Cardiac muscle cell (in vitro differentiated cells and primary cell): ENCODE results near the gene OLFML2A. TPM values are rescaled to one million over a fixed set of nuclear protein-coding genes. Genes with fewer than 3 reads are reported as not detected.

Experiments used
- DNase-seq, 2 donors: peaks; one replicate each; pipeline versions ENCODE4 v3.0.0 to v3.0.0-alpha.2; 2010 to 2017; ENCODE audit warnings: low read depth in 1 of 2, low spot score in 1 of 2
- H3K27ac ChIP-seq: fragments of 200-600 bp; sonication (generic); 2 replicates; pipeline ENCODE4 v1.5.1; 2016
- H3K27me3 ChIP-seq: fragments of 200-600 bp; sonication (generic); 2 replicates; pipeline ENCODE4 v1.6.0; 2016; ENCODE audit warnings: control low read depth
- H3K36me3 ChIP-seq: fragments of 200-600 bp; sonication (generic); 2 replicates; pipeline ENCODE4 v1.5.1; 2016; ENCODE audit warnings: control low read depth
- H3K4me1 ChIP-seq: fragments of 200-600 bp; sonication (generic); 2 replicates; pipeline ENCODE4 v1.8.1; 2017; ENCODE audit warnings: low read depth, mild to moderate bottlenecking, mixed run types
- H3K4me3 ChIP-seq: fragments of 200-600 bp; sonication (generic); 2 replicates; pipeline ENCODE4 v1.5.1; 2016; ENCODE audit warnings: mild to moderate bottlenecking
- H3K9me3 ChIP-seq: fragments of 200-600 bp; sonication (generic); 2 replicates; pipeline ENCODE4 v1.5.1; 2017; ENCODE audit warnings: low read depth, mild to moderate bottlenecking, control low read depth
- polyA plus RNA-seq: library from polyadenylated mRNA; unstranded; fragments of >200 nt; fragmentation: Nextera tagmentation; extraction: Ambion mirVana; gene quantifications from 2 replicates; pipeline ENCODE4 v1.2.1, GENCODE V29; 2016
- total RNA-seq: library from RNA; depleted of rRNA; stranded (reverse); fragments of >200 nt; gene quantifications from 2 replicates; pipeline ENCODE4 v1.2.3, GENCODE V29; 2016
- TF ChIP-seq, protein P1 (sequence below): IDR thresholded peaks from 2 replicates; pipeline ENCODE4 v1.5.1; 2012; ENCODE audit warnings: low read depth, mild to moderate bottlenecking, low read length

The OLFML2A gene
- total and polyA plus RNA-seq, 2 experiments from 2014 or later = 3.4 to 10.7 TPM

DNA sequence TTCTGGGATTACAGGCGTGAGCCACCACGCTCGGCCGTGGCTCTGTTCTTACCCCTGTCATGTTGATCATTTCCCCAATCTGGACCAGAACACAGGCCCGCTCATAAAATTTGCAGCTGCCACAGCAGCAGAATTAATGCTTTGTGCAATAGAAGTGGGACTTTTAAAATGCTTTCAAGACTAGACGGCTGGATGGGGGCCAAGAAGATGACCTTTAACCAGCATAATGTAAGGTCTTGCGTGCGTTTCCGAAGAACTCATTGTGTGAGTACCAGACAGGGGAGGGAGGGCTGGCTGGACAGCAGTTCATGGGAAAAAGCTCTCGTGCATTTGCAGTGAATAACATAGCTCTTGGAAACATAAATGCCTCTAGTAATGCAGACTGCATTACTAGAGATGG lies 72.9 kb downstream of the OLFML2A start:
- Histone ChIP-seq H3K9me3 (no peaks in the 10 kb centered on the region), H3K27me3 (no peaks in the 10 kb centered on the region), H3K36me3 (no peaks in the 10 kb centered on the region), H3K4me1 (peaks cover 5% of the 10 kb centered on the region), H3K4me3 (no peak overlapping the region), H3K27ac (no peak overlapping the region)
- peak in 1 of 2 donors; percentile 79 for DNase-seq
- TF ChIP-seq, protein P1, sequence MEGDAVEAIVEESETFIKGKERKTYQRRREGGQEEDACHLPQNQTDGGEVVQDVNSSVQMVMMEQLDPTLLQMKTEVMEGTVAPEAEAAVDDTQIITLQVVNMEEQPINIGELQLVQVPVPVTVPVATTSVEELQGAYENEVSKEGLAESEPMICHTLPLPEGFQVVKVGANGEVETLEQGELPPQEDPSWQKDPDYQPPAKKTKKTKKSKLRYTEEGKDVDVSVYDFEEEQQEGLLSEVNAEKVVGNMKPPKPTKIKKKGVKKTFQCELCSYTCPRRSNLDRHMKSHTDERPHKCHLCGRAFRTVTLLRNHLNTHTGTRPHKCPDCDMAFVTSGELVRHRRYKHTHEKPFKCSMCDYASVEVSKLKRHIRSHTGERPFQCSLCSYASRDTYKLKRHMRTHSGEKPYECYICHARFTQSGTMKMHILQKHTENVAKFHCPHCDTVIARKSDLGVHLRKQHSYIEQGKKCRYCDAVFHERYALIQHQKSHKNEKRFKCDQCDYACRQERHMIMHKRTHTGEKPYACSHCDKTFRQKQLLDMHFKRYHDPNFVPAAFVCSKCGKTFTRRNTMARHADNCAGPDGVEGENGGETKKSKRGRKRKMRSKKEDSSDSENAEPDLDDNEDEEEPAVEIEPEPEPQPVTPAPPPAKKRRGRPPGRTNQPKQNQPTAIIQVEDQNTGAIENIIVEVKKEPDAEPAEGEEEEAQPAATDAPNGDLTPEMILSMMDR = no peak

DNA sequence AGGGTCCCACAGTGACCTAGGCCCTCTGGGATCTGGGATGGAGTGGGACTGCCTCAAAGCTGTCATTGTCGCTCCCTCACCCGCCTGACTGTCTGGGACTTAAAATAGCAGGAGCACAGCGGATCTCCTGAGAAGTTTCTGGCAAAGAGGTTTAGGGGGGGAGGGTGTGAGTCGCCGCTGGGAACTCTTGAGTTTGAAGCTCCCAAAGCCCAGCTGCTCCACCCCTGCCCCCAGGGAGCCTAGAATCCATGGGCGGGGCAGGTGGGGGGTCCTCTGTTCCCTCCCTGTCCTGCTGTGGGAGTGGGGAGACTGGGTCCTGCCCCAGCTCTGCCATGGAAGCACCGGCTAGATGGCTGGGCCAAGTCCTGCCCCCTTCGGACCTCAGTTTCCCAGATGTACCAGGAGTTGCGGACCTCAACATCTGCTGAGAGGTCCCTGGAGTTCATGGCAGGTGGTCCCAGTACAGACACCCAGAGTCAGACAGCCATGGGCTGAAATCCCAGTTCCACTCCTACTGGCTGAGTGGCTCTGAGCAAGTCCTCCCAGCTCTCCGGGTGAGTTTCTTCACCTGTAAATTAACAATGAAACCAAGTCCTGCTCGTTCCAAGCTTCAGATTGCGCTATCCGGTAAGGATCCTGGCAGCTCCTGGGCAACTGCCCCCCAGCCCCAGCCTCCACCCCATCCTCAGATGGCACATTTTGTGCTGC lies 75.3 kb downstream of the OLFML2A start:
- Histone ChIP-seq H3K4me1 (peaks cover 5% of the 10 kb centered on the region), H3K27ac (no peak overlapping the region), H3K4me3 (no peak overlapping the region), H3K36me3 (no peaks in the 10 kb centered on the region), H3K27me3 (no peaks in the 10 kb centered on the region), H3K9me3 (no peaks in the 10 kb centered on the region)
- DNase-seq = no peak
- TF ChIP-seq, protein P1 = no peak

DNA sequence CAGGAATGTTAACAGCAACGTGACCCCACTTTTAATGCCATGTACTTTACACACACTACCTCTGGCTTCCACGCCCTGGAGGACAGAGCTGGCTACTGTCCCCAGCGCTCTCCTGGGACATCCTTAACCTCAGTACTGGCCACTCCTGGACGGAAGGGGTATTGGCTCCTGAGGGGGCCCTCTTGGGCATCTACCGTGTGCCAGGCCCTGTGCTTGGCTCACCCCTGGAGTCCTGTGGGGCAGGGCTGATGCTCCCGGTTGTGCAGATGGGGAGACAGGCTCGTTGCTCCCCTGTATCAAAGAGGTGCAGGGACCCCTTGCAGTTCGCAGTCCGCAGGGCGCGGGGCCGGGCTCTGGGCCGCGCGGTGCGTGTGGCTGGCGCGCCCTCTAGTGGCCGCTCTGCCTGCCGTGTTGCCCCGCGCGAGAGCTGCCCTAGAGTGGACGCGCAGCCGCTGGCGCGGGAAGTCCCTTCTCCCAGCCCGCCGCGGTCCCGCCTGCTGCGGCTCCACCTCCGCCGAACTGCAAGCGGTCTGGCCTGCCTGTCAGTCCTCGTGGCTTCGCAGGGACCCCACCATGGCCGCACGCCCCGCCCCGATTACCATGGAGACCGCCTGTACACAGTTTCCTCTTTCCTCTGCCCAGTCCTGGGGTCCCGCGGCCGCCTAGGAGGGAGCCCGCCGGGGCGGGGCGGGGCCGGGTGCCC lies 76.0 kb downstream of the OLFML2A start, which contains the start of gene WDR38:
TSS of gene WDR38 (plus strand) at position 632 of the 703 bp plus-strand sequence. CDS start 72 bp downstream, outside the sequence.
- Histone ChIP-seq H3K4me3 (peak within 1 kb of the TSS; percentile 29), H3K27ac (no peak within 1 kb of the TSS), H3K9me3 (no peaks in the 10 kb centered on the region), H3K27me3 (no peaks in the 10 kb centered on the region), H3K4me1 (peaks cover 5% of the 10 kb centered on the region), H3K36me3 (peaks cover 4% of the 10 kb centered on the region)
- peak; percentile 75 to 80 for DNase-seq
- TF ChIP-seq, protein P1 = peak; percentile 83

DNA sequence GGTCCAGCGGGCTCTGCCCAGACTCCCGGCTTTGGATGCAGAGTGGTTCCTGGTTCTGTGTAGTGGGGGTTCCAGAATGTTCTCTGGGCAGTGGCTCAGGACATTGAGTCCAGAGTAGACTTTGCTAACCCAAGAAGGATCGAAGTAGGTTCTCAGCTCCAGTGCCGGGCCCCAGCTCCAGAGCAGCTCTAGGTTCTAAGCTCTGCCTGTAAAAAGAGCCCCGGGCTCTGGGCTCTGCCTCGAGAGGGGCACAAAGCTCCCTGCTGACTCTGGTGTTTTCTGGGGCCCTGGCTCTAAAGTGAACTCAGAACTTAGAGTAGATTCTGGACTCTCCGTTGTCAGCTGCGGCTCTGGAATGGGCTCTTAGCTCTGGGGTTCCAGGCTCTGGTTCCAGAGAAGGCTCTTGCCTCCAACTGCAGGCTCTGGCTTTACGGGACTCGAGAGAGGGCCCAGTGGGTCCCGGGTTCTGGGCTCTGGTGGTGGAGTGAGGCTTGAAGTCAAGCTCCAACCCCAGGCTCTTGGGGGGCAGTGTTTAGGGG lies 76.7 kb downstream of the OLFML2A start:
- no peak for DNase-seq
- Histone ChIP-seq H3K9me3 (no peaks in the 10 kb centered on the region), H3K4me1 (peaks cover 5% of the 10 kb centered on the region), H3K4me3 (peak overlapping the region; percentile 29), H3K36me3 (peaks cover 11% of the 10 kb centered on the region), H3K27me3 (no peaks in the 10 kb centered on the region), H3K27ac (no peak overlapping the region)
- TF ChIP-seq, protein P1 = no peak

DNA sequence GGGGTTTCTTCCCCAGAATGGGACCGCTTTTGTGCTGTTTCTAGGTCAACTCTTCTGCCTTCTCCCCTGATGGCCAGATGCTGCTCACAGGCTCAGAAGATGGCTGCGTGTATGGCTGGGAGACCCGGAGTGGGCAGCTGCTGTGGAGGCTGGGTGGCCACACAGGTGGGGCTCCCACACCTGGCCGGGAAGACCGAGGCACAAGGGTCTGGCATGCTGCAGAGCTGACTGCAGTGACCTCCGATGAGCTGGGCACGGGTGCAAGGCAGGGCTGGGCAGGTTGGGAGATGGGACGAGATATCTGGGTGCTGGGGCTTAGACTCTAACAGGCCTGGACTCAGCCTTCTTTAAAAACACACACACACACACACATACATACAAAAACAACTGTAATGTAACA lies 77.2 kb downstream of the OLFML2A start:
- no peaks in the 10 kb centered on the region for H3K9me3 ChIP-seq
- no peak overlapping the region for H3K4me3 ChIP-seq
- no peak for DNase-seq
- H3K27ac ChIP-seq = no peak overlapping the region
- H3K36me3 ChIP-seq = peaks cover 15% of the 10 kb centered on the region
- peaks cover 5% of the 10 kb centered on the region for H3K4me1 ChIP-seq
- H3K27me3 ChIP-seq = no peaks in the 10 kb centered on the region
- TF ChIP-seq, protein P1 = no peak
